CD1c-positive myeloid dendritic cell (primary cell): ENCODE measurements around the gene NFE2L1.
"Not testable (repeated sequence)": the region's sequence is repeated elsewhere in the genome, so short reads cannot be mapped to it uniquely, and the experiment has no call there.

ENCODE experiments used
- DNase-seq: peaks from one replicate; pipeline ENCODE4 v3.0.0-alpha.2; 2016; ENCODE audit errors: extremely low spot score

The NFE2L1 gene, protein sequence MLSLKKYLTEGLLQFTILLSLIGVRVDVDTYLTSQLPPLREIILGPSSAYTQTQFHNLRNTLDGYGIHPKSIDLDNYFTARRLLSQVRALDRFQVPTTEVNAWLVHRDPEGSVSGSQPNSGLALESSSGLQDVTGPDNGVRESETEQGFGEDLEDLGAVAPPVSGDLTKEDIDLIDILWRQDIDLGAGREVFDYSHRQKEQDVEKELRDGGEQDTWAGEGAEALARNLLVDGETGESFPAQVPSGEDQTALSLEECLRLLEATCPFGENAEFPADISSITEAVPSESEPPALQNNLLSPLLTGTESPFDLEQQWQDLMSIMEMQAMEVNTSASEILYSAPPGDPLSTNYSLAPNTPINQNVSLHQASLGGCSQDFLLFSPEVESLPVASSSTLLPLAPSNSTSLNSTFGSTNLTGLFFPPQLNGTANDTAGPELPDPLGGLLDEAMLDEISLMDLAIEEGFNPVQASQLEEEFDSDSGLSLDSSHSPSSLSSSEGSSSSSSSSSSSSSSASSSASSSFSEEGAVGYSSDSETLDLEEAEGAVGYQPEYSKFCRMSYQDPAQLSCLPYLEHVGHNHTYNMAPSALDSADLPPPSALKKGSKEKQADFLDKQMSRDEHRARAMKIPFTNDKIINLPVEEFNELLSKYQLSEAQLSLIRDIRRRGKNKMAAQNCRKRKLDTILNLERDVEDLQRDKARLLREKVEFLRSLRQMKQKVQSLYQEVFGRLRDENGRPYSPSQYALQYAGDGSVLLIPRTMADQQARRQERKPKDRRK

DNA sequence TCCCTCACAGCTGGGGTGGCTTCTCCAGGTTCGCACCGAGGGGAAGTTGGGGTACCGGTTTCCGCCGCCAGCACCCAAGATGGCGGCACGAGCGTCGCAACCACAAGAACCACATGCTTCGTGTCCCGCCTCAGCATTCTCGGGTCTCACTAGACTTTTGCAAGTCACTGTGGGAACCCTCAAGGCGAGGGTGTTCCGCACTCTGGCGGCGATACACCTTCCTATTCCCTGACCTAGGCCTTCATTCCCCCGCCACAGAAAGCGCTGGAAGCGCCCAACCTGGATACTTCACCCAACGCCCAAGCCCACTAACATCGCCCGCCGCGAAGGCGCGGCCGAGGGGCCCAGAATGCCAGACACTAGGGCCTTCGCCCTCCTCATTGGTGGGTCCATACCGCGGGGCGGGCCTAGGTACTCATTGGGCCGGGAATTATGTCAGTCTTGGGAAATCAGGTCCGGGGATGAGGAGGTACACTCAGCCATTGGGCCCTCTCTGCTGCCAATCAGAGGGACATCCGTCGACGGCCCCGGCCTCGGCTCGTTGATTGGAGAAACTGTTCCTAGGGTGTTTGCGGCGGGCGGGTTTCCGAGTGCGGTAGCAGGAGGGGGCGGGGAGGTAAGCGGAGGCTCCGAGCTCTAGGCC, at the start of gene NFE2L1:
NFE2L1 (plus strand) TSS at position 619 of the 643 bp plus-strand sequence. CDS start 2,760 bp downstream, outside the sequence.
- DNase-seq = peak; percentile 99

DNA sequence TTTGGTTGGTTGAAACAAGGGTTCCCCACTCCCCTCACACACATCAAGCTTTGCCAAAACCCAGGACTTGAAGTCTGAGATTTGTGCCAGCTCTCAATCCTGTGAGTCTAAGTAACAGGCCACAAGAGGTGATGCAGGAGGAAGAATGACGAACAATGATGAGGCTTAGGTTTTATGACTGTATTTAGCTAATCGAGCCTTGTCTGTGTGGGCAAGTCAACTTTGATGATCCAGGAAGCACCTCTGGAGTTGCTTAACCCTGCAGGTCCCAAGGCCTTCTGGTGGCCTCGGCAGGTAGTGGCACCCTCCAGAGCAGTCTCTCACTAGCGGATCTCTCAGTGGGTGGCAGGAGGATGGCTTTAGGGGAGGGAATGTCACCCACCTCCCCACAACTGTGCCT, 48.6 kb upstream of the NFE2L1 start:
- DNase-seq = peak; percentile 57

DNA sequence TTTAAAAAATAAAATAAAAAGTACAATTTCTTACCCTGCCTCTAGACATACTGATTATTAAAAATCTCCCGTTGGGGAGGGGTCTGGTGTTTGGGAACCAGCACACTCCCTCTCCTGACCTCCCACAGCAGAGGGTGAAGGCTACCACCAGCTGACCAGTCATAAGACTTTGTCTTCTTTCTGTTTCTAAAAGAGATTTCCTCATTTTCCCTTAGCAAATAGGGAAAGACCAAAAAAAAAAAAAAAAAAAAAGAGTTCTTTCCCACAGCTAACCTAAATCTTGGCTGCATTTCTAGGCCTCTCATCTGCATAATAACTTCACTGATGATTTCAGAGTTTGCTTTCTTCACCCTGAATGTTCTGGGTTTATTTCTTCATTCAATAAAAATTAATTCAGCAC, 47.0 kb upstream of the NFE2L1 start:
- DNase-seq = peak; percentile 77

DNA sequence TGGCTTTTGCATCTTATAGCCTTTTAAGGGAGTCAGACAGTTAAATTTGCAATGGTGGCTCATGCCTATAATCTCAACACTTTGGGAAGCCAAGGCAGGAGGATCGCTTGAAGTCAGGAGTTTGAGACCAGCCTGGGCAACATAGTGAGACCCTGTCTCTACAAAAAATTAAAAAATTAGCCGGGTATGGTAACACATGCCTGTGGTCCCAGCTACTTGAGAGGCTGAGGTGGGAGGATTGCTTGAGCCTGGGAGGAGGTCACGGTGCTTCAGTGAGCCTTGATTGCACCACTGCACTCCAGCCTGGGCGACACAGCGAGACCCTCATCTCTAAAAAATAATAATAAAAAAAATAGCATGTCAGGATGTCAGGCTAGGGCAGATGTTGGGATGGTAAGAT, 46.5 kb upstream of the NFE2L1 start:
- DNase-seq = not testable (repeated sequence)

DNA sequence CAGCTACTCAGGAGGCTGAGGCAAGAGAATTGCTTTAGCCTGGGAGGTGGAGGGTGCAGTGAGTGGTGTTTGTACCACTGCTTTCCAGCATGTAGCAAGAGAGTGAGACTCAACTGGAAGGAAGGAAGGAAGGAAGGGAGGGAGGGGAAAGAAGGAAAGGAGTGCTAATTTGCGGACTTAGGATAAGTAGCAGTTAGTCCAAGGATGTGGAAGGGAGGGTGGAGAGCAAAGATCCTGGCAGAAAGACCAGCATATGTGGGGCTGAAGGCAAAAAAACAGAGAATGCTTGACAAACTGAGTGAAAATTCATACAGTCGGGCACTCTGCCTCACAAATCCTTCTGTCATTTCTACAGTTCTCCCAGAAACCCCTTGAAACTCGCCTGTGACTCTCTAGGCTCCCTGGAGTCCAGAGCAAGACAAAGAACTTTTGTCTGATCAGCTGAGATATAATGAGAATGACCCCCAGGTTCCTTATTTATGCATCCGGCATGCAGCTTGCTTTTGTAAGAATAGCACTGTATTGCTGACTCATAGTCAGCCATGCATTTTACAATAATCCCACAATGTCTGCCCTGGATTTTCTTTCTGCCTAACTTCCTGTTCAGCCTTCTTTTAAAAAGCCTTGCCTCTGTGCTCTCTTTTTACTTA, 45.8 kb upstream of the NFE2L1 start:
- peak; percentile 91 for DNase-seq

DNA sequence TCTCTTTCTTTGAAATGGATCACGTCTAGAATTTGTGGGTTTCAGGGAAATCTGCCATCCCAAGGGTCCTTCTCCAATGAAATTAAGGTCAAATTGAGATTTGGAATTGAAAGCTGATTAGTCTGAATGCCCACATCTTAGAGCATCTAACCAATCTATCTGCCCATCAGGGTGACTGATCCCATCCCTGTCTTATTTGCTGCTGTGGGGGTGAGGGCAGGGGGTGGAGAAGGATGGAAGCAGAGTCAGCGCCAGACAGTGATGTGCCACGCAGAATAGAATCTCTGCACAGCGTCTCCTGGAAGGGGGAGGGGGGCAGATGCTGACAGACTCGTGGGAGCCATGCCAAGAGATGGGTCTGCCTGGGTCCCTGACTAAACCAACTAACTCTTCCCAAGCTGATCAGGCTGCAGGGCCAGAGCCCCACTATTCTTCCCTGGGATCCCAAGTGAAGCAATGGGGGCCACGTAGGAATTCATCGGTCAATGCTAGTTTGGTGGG, 45.2 kb upstream of the NFE2L1 start:
- DNase-seq = no peak

DNA sequence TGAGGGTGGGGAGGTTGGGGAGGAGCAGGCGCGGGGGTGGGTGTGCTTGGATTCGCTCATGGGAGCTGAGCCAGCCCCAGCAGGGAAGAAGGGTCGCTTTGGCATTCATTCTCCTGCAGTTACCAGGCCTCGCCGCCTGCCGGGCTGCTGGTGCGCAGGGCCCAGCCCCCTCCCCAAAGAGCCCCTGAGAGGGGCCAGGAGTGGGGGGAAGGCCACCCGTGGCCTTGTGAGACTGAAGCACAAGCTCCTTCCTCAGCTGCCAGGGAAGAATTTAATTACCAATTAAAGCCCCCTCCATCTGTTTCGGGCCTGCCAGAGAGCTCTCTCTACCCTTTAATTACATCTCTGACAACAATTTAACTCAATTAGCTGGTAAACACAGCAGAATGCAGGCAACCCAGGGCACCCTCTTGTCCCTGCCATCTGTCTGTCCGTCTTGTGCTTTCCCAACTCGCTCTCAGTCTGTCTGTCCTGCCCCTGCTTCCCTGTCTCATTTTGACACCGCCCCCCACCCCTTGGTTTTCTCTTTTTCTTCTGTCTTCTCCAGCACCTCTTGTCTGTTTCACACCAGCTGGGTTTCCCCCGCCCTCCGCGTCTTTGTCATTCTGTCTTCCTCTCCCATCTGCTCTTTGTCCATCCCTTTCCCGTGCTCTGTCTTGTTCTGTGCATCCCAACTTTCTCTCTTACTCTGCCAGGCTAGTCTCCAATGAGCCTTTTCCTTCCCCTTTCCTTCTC, 44.6 kb upstream of the NFE2L1 start:
- DNase-seq = peak; percentile 22

DNA sequence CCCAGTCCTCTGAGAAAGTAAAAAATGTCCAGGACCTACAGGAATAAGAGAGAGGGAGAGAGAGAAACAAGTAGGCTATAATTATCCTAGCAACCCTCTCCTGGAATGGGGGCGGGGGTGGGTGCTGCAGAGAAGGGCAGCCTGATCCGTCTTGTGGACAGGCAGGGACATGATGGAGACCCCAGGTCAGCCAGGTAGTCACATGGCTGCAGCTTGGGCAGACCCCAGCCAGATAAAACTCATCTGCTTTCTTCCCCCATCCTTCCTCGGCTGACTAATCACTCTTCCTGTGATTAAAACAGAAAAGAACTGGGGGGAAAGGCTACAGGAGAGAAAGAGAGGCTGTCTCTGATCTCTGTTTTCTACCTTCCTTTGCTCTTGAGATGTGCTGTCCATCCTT, 43.2 kb upstream of the NFE2L1 start:
- no peak for DNase-seq

DNA sequence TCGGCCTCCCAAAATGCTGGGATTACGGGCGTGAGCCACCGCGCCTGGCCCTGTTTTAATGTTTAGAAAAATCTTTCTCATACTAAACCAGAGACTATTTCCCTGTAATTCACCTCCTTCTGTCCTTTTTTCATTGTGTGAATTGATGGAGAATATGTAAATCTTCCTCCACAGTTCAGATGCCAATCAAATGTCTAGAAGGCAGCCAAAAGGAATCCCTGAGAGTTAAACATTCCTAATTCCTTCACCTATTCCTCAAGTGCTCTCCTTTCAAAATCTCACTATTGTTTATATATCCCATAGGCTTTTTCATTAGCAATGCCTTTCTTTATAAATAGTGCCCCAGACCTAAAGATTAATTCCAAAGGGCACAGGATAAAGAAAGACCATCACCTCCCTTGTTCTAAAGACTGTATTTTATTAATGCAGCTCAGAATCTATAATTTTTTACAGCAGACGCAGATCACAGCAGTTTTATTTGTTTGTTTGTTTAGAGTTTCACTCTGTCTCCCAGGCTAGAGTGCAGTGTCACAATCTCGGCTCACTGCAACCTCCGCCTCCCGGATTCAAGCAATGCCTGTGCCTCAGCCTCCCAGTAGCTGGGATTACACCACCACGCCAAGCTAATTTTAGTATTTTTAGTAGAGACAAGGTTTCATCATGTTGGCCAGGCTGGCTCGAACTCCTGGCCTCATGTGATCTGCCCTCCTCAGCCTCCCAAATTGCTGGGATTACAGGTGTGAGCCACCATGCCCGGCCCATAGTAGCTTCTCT, 41.0 kb upstream of the NFE2L1 start:
- DNase-seq = peak; percentile 22

DNA sequence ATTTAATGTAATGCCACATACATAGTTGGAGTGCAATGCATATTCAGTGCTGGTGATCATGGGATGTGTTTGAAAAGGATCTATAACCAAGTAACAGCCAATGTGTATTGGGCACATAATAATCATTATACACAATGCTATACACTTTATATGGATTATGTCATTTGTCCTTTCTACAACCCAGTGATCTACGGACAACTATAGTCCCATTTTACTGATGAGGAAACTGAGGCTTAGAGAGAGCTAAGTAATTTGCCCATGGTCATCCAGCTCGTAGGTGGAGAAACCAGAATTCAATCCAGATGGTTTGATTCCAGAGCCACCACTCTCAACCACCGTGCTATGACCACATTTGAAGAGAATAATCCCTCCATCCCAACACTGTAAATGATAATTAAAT, 38.0 kb upstream of the NFE2L1 start:
- DNase-seq = no peak

DNA sequence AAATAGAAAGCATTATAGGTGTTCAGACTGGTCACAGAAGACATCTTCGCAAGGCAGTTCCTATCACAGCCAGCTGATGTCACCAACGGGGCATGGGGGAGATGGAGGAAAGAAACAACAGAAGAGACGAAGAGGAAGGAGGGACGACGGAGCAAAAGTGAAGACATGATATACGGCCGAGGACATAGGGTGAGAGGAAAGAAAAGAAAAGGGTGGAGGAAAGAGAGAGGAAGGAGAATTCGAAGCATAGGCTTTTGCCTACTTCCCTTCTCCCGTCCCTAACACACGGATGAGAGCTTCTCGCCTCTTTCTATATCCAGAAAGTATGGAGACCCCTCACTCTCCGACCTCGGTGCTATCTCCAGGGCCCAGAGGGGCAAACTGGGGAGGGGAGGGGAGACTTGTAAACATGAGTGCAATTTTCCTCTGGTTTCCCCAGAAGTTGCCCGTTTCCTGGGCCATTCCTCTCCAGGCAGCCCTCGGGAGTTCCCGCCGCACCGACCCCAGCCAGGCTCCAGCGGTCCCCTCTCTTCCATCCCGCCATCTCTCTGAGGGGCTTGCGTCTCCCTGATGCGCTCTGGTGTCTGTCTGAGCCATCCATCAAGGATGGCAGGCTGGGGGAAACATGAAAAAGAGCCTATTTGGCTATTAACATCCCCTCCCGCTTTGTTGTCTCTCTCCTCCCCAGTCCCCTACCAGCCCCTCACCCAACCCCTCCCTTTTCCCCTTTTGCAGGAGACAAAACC, 36.6 kb upstream of the NFE2L1 start:
- peak; percentile 17 for DNase-seq

DNA sequence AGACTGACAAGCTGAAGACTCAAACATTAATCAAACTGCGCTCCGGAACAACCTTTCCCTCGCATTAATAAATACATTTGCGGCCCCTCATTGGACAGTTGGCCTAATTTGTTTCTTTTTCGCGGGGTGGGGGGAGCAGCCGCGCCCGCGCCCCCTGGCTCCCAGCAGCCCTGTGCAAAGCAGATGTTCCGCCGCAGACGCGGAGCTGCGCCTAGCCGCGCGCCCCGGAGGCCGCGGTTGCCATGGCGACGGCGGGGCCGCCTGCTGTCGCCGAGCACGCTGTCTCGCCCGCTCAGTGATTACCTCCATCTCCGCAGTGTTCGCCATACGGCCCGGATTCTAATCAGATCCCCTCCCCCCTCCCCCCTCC, 36.0 kb upstream of the NFE2L1 start:
- DNase-seq = peak; percentile 70

DNA sequence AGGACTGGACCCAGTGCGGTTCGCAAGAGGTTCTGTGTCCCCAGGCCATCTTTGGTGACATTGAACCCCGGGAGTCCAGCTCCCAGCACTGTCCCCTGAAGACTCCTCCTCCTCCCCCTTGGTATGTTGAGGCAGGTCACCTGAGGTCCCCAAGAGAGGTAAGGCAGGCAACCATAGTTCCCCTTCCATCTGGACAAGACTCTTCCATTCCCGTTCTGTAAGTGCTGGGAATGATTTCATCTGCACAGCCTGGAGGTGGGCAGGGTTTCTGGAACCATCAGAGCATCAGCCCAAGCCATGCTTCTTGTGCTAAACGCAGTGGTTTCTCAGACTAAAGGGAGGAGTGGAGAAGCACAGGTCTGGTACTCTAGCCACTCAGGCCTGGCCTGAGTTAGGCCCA, 35.5 kb upstream of the NFE2L1 start:
- DNase-seq = no peak

DNA sequence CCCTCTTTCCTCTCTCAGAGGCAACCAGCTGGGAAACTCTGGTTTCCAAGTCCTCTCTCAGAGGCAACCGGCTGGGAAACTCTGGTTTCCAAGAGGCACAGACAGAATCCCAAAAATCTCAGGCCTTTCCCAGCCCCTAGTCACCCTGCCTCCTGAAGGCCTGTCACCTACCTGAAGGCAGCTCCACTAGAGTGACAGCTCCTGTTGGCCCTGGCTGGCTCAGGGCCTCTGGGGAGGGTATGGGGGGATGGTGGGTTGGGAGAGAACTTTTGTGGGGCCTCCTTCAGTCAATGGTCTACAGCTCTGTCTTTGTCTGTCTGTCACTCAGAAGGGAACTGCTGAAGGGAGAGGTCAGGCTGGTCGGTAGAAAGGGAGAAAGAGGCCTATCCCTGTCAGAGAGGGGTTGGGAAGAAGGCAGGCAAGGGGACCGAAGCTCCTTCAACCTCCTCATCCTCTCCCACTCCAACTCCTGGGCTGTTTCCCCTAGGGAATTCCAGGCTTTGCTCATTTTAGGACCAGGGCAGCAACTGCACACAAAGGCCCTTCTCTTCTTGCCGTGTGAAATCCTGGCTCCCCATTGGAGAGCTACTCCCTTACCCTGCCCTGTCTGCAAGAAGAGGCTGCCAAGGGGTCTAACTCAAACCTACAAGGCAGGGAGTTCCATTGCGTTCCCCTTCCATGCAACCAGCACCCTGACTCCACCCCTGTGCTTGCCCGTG, 34.1 kb upstream of the NFE2L1 start:
- no peak for DNase-seq

DNA sequence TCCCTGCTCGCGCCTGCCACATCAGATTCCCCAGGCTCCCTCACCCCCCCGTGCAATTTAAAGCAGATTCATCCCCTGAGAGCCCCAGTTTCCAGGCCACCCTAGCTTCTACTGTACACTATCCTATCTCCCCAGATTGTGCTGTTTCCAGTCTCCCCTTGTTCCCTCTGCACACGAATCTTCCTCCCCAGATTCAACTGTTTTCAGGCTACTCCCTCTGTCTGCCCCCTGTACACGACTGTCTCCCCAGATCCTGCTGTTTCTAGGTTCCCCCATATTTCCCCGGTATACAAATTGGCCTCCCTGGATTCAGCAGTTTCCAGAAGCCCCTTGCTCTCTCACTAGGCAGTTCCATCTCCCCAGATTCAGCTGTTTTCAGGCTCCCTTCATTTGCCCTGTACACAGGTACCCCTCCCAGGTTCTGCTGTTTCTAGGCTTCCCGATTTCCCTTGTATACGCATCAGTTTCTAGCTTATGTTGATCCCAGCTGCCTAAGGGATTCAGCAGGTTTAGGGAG, 33.5 kb upstream of the NFE2L1 start:
- DNase-seq = no peak

DNA sequence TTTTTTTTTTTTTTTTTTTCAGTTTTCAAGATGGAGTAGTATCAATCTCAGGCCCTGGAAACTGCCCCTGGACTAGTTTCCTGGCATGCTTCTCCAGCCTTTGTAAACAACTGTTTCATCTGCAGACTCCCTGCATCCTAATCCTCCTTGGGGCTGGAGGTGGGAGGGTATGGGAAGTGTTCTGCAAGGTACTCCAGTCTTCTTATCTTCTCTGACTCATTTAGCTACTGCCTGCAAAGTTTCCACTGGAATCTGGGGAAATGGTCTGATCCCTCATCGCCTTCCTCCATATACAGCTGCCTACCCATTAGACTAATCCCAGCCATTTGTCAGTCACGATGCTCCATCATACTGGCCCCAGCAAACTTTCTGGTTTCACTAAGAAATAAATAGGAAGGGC, 32.0 kb upstream of the NFE2L1 start:
- DNase-seq = no peak

DNA sequence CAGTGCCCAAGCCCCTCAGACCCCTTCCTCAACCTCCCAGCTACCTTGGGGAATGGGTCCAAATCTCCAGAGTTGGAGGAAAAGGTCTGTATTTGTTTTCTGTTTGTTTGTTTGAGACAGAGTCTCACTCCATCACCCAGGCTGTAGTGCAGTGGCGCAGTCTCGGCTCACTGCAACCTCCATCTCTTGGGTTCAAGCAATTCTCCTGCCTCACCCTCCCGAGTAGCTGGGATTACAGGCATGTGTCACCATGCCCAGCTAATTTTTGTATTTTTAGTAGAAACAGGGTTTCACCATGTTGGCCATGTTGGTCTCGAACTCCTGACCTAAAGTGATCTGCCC, 30.4 kb upstream of the NFE2L1 start:
- not testable (repeated sequence) for DNase-seq

DNA sequence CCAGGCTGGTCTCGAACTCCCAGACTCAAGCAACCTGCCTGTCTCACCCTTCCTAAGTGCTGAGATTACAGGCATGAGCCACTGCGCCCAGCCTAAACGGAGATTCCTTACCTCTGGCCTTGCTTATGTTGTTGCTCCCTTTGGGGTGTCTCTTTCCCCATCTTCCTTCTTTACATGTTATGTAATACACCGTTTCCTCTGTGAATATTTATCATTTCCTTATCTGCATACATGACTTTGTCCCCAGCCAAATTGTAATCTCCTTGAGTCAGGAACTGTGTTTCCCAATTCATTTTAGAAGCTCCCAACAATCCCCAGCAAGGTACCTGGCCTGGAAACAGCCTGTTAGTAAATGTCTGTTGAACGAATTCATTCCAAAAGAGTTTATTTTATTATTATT, 26.2 kb upstream of the NFE2L1 start:
- peak; percentile 26 for DNase-seq

DNA sequence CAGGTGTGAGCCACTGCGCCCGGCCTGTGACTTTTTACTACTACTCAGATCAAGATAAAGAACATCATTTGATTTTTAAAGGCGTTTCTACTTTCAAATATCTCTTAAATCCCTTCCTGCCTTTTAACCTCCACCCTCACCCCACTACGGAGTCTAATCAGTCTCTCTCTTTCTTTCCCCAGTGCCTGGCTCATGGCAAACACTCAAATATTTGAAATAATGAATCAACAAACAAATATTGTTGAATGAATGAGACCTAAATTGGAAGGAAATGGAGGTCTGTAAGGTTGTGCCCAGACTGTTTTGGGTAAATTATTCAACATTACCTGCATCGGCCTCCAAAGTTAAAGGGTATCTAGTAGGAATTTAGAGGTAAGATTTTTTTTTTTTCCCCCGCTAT, 25.3 kb upstream of the NFE2L1 start:
- no peak for DNase-seq
